Lower leg skin (tissue), 4 donors: ENCODE data around the gene TUBB1. TPM values are rescaled to one million over a fixed set of nuclear protein-coding genes. Genes with fewer than 3 reads are reported as not detected.
A peak's percentile ranks its signal among the peaks of the same experiment; 100 is the strongest.

Experiments
- DNase-seq, 2 donors: peaks; one replicate each; pipeline ENCODE4 v3.0.0-alpha.2; 2019; ENCODE audit warnings: low spot score in 2 of 2
- H3K4me3 ChIP-seq: fragments of 200-600 bp; sonication (generic); 2 replicates; pipeline ENCODE4 v1.5.1; 2017; ENCODE audit warnings: mild to moderate bottlenecking, low read depth; ENCODE audit not compliant: poor library complexity, severe bottlenecking
- POLR2A ChIP-seq, 2 donors: fragments of 450-650 bp; IDR thresholded peaks; one replicate each; pipeline ENCODE4 v1.6.1; 2016 to 2017; ENCODE audit warnings: antibody characterized with exemption in 2 of 2, mild to moderate bottlenecking in 1 of 2, moderate library complexity in 1 of 2
- WGBS, 2 donors: methylation state at CpG; one replicate each; pipeline ENCODE4 v1.1.5; 2018; 5-methylcytosine and 5-hydroxymethylcytosine counted together
- intact Hi-C: fragments of 100-400 bp; cut with DNase I; formaldehyde crosslinking; loops from one replicate; pipeline ENCODE4 v1.15.0; 2023; ENCODE audit warnings: low total_unique reads
- total RNA-seq, 4 donors: library from RNA; depleted of rRNA; stranded (reverse); fragments of >200 nt; gene quantifications; one replicate each; pipeline ENCODE4 v1.1.0, GENCODE V29; 2016
- TF ChIP-seq, protein P1 (sequence below), 3 donors: fragments of 450-650 bp; IDR thresholded peaks; one replicate each; pipeline ENCODE4 v1.5.1; 2016; ENCODE audit warnings: antibody characterized with exemption in 3 of 3, mild to moderate bottlenecking in 3 of 3, moderate library complexity in 2 of 3

Gene TUBB1
- total RNA-seq, 4 donors from 2014 or later, result 0.04 TPM; not detected in 3

DNA sequence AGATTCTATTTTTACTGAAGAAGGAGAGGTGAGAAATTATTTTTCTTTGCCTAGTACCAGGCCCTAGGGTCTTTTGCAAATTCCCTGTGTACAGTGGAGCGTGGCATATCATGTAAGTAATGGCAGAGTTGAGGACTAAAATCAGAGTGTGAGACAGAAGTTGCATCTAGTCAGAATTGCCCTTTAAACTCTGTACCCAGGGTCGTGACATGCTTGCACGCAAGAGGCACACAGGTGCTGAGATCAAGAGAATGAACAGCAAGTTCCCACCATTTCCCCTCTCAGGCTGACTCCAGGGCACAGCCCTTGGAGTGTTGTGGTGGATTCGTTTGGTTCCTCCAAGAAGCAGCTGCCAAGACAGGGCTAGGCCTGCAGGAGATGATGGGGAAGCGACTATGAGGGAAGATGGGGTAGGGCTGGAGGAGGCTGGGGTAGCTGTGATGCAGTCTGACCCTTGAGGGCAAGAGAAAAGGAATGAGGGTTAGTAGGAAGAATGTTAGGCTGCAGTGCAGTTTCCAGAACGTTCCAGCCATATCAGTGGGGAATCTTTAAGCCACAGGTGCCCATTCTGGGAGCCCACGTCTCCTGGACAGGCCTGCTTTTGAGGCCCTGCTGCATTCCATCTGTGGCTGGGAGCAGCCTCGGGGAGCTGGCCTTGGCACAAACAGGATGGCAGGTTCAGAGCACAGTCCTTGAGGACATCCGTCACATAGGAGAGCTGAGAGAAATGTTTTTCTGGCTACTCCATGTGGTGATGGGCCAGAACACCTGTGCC is 31.3 kb upstream of the TUBB1 start:
- TF ChIP-seq, protein P1, sequence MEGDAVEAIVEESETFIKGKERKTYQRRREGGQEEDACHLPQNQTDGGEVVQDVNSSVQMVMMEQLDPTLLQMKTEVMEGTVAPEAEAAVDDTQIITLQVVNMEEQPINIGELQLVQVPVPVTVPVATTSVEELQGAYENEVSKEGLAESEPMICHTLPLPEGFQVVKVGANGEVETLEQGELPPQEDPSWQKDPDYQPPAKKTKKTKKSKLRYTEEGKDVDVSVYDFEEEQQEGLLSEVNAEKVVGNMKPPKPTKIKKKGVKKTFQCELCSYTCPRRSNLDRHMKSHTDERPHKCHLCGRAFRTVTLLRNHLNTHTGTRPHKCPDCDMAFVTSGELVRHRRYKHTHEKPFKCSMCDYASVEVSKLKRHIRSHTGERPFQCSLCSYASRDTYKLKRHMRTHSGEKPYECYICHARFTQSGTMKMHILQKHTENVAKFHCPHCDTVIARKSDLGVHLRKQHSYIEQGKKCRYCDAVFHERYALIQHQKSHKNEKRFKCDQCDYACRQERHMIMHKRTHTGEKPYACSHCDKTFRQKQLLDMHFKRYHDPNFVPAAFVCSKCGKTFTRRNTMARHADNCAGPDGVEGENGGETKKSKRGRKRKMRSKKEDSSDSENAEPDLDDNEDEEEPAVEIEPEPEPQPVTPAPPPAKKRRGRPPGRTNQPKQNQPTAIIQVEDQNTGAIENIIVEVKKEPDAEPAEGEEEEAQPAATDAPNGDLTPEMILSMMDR (IDR thresholded peaks at IDR 0.05), result no peak
- no peak for TF ChIP-seq POLR2A (IDR thresholded peaks at IDR 0.05)
- H3K4me3 ChIP-seq, result no peak overlapping the region
- 78 to 82% methylated on average over 8 to 9 of the region's 9 CpGs for WGBS, 2 donors
- DNase-seq, result peak in 1 of 2 donors; percentile 32
- intact Hi-C loops, result no loop called here

DNA sequence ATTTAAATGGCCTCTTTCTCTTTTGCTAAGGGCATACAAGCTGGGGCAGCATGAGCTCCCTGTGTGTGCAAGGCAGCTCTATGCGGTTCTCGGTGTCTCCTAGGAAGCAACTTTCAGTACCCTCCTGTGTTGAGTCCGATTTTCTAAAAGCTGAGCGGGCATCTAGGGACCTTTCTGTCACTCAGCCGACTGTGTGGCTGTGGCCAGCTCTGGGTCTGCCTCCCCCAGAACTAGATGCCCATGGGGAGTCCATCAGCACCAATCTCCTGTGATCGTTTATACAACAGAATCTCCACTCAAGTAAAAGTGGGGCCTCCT is 30.7 kb upstream of the TUBB1 start:
- DNase-seq, result peak in 1 of 2 donors; percentile 31
- 94% methylated on average over 6 of the region's 6 CpGs for WGBS, 2 donors
- intact Hi-C loops, result no loop called here

DNA sequence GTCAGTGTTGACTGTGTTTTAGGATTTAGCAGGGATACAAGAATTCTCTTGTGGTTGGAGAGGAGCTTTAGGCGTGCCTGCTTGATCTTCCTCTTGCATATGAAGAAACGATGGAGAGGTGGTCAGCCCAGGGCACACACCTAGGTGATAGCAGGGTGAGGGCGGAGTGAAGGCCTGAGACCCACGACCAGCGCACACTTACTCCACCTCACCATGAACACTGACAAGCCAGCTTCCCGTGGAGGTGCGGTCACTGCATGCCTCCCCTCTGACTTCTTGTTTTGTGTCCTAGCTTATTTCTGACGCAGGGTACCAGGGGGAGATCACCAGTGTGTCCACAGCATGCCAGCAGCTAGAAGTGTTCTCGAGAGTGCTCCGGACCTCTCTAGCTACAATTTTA is 30.0 kb upstream of the TUBB1 start:
- TF ChIP-seq POLR2A (IDR thresholded peaks at IDR 0.05), result no peak
- TF ChIP-seq, protein P1 (IDR thresholded peaks at IDR 0.05), result no peak
- H3K4me3 ChIP-seq, result no peak overlapping the region
- WGBS, 2 donors, result 88 to 96% methylated on average over 10 of the region's 10 CpGs
- DNase-seq, result peak in 1 of 2 donors; percentile 58
- intact Hi-C loops, result no loop called here

More for the DNA sequence above, 30.7 kb upstream of the TUBB1 start:
- no peak for TF ChIP-seq POLR2A (IDR thresholded peaks at IDR 0.05)
- TF ChIP-seq, protein P1 (IDR thresholded peaks at IDR 0.05), result no peak
- no peak overlapping the region for H3K4me3 ChIP-seq

DNA sequence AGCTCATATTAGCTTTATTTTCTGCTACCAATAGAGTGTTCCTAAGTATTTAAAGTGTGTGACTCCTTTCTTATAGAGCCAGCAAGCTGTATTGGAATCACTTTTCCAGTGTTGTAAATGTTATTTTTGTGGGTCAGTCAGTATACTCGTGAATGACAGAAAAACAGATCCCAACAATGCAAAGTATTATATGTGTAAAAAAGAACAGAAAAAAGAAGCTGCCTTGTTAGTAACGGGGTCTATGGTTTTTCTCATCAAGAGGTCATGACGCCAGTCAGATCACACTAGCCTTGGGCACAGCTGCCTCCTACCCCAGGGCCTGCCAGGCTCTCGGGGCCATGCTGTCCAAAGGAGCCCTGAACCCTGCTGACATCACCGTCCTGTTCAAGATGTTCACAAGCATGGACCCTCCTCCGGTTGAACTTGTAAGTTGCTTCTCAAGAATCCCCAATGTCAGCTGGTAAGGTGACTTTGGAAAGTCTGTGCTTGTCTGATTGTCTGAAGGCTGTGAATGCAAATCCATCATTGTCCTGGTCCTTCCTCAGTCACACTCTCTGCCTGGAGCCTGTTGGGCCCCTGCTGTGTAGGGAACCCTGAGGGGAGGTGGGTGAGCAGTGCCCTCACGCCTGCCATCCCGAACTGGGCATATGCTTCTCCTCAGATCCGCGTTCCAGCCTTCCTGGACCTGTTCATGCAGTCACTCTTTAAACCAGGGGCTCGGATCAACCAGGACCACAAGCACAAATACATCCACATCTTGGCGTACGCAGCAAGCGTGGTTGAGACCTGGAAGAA is 28.4 kb upstream of the TUBB1 start:
- H3K4me3 ChIP-seq, result no peak overlapping the region
- no peak for TF ChIP-seq POLR2A (IDR thresholded peaks at IDR 0.05)
- TF ChIP-seq, protein P1 (IDR thresholded peaks at IDR 0.05), result no peak
- intact Hi-C loops, result no loop called here
- WGBS, 2 donors, result 91 to 94% methylated on average over 13 to 14 of the region's 14 CpGs
- DNase-seq, result peak in 1 of 2 donors; percentile 68

DNA sequence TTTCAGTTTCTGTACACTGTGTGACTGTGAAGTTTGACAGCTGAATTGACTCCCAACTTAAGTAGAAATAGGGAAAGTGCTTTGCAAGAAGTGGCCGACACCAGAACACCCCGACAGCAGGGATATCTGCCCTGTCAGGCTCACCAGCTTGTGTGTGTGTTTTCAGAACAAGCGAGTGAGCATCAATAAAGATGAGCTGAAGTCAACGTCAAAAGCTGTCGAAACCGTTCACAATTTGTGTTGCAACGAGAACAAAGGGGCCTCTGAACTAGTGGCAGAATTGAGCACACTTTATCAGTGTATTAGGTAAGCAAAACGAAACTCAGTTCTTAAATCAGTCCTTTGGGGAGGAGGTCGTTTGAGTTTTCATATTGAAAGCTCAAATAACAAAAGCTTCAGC is 27.5 kb upstream of the TUBB1 start:
- DNase-seq, result peak in 1 of 2 donors; percentile 14
- 89 to 91% methylated on average over 9 of the region's 9 CpGs for WGBS, 2 donors
- no peak overlapping the region for H3K4me3 ChIP-seq
- TF ChIP-seq, protein P1 (IDR thresholded peaks at IDR 0.05), result no peak
- no peak for TF ChIP-seq POLR2A (IDR thresholded peaks at IDR 0.05)
- intact Hi-C loops, result no loop called here
